Uterus (tissue), 4 donors: ENCODE results near the gene NKAIN2. TPM values are rescaled to one million over a fixed set of nuclear protein-coding genes. Genes with fewer than 3 reads are reported as not detected.
"Not testable (repeated sequence)": the region's sequence is repeated elsewhere in the genome, so short reads cannot be mapped to it uniquely, and the experiment has no call there.

ENCODE experiments used
- DNase-seq, 2 donors: peaks; one replicate each; pipeline ENCODE4 v3.0.0-alpha.2; 2019 to 2020
- H3K27ac ChIP-seq, 2 donors: fragments of 200-600 bp; sonication (generic); 1 replicate in 1 of 2; 2 replicates in 1 of 2; pipeline ENCODE4 v1.5.1; 2016 to 2018
- H3K27me3 ChIP-seq, 2 donors: fragments of 200-600 bp; sonication (generic); one replicate each; pipeline ENCODE4 v1.5.1; 2018 to 2019; ENCODE audit warnings: control low read depth in 1 of 2
- H3K36me3 ChIP-seq, 2 donors: fragments of 200-600 bp; sonication (generic); one replicate each; pipeline ENCODE4 v1.5.1; 2019; ENCODE audit warnings: control low read depth in 1 of 2
- H3K4me1 ChIP-seq, 2 donors: fragments of 200-600 bp; sonication (generic); one replicate each; pipeline ENCODE4 v1.5.1; 2018 to 2019; ENCODE audit warnings: control low read depth in 1 of 2
- H3K4me3 ChIP-seq, 2 donors: fragments of 200-600 bp; sonication (generic); 1 replicate in 1 of 2; 2 replicates in 1 of 2; pipeline ENCODE4 v1.5.1; 2018 to 2019; ENCODE audit warnings: mild to moderate bottlenecking in 1 of 2
- H3K9me3 ChIP-seq, 2 donors: fragments of 200-600 bp; sonication (generic); one replicate each; pipeline ENCODE4 v1.5.1; 2019; ENCODE audit warnings: control low read depth in 1 of 2
- POLR2A ChIP-seq, 2 donors: fragments of 450-650 bp; IDR thresholded peaks; one replicate each; pipeline ENCODE4 v1.6.1; 2016; ENCODE audit warnings: antibody characterized with exemption in 2 of 2, mild to moderate bottlenecking in 1 of 2, moderate library complexity in 1 of 2
- intact Hi-C: fragments of 100-400 bp; cut with DNase I; formaldehyde crosslinking; loops from one replicate; pipeline ENCODE4 v1.15.1; 2023; ENCODE audit warnings: low total_unique reads
- total RNA-seq, 4 donors: library from RNA; depleted of rRNA in 3 of 4; stranded (reverse); fragments of >200 nt in 3 of 4; gene quantifications; one replicate each; pipeline versions ENCODE4 v1.1.0 to v1.2.4, GENCODE V29; 2014 to 2023
- TF ChIP-seq, protein P1 (sequence below), 4 experiments: fragments of 200-600 bp in 2 of 4; fragments of 450-650 bp in 2 of 4; sonication (generic) in 2 of 4; IDR thresholded peaks; one replicate each; pipeline ENCODE4 v1.5.1; 2016 to 2019; ENCODE audit warnings: antibody characterized with exemption in 4 of 4, mild to moderate bottlenecking in 2 of 4, moderate library complexity in 1 of 4
- donor health status: DM: yes; HTN: yes; CAD: no.

The NKAIN2 gene
- total RNA-seq, 4 donors from 2014 or later = 0.59 to 1.1 (median 1.0) TPM; not detected in 1

DNA sequence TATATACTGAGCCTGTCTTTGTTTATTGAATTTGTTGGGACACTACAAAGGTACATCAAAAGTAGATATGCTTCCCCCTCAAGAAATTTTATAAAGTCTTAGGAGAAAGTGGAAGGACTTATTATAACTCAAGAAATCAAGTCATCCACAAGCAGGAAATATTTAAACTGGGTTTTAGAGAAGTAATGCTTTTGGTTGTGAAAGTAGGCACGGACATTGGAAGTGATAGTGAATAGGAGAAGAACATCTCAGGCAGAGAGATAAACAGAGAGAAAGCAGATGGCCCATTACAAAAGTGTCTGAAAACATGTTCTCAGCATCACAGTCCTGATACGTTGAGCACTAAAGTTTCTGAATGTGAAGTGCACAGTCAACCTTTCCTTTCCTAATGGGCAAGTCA, 742.9 kb downstream of the NKAIN2 start:
- no peak overlapping the region for H3K4me3 ChIP-seq
- no peaks in the 10 kb centered on the region for H3K27me3 ChIP-seq
- no peak for DNase-seq
- H3K36me3 ChIP-seq = no peaks in the 10 kb centered on the region
- no peak overlapping the region for H3K27ac ChIP-seq
- intact Hi-C loops = no loop called here
- no peak for TF ChIP-seq POLR2A (IDR thresholded peaks at IDR 0.05)
- TF ChIP-seq, protein P1, sequence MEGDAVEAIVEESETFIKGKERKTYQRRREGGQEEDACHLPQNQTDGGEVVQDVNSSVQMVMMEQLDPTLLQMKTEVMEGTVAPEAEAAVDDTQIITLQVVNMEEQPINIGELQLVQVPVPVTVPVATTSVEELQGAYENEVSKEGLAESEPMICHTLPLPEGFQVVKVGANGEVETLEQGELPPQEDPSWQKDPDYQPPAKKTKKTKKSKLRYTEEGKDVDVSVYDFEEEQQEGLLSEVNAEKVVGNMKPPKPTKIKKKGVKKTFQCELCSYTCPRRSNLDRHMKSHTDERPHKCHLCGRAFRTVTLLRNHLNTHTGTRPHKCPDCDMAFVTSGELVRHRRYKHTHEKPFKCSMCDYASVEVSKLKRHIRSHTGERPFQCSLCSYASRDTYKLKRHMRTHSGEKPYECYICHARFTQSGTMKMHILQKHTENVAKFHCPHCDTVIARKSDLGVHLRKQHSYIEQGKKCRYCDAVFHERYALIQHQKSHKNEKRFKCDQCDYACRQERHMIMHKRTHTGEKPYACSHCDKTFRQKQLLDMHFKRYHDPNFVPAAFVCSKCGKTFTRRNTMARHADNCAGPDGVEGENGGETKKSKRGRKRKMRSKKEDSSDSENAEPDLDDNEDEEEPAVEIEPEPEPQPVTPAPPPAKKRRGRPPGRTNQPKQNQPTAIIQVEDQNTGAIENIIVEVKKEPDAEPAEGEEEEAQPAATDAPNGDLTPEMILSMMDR (IDR thresholded peaks at IDR 0.05) = no peak
- H3K9me3 ChIP-seq = no peaks in the 10 kb centered on the region
- no peaks in the 10 kb centered on the region for H3K4me1 ChIP-seq

DNA sequence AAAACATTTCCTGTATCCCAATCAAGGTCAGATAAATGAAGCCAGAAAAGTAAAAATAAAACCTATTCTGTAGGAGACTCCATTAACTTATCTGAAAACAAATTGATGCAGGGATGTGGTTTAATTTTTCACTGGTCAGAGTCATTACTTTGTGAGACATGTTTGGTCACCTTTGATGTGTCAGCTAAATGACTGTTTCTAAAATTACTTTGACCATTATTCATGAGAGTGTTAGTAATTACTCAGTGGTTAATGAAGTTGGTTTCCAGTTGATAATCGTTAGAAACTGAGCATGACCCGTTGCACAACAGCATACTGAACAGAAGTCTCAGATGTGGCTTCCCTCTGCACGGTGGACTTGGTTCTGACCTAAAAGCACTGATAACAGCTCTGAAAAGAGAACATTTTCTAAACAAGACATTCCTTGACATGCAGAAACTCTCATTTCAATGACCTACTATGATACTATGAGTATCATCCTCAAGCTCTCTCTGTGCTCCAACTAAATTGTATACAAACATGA, 748.1 kb downstream of the NKAIN2 start:
- H3K27ac ChIP-seq = no peak overlapping the region
- H3K27me3 ChIP-seq = no peaks in the 10 kb centered on the region
- H3K4me3 ChIP-seq = no peak overlapping the region
- no peaks in the 10 kb centered on the region for H3K9me3 ChIP-seq
- H3K36me3 ChIP-seq = no peaks in the 10 kb centered on the region
- H3K4me1 ChIP-seq = no peaks in the 10 kb centered on the region
- DNase-seq = no peak
- intact Hi-C loops = no loop called here
- TF ChIP-seq, protein P1 (IDR thresholded peaks at IDR 0.05) = no peak
- TF ChIP-seq POLR2A (IDR thresholded peaks at IDR 0.05) = no peak

- no peak for DNase-seq
- Histone ChIP-seq H3K9me3 (no peaks in the 10 kb centered on the region), H3K4me1 (no peaks in the 10 kb centered on the region), H3K27ac (no peak overlapping the region), H3K36me3 (no peaks in the 10 kb centered on the region), H3K4me3 (no peak overlapping the region), H3K27me3 (no peaks in the 10 kb centered on the region)
- TF ChIP-seq, protein P1 (IDR thresholded peaks at IDR 0.05) = no peak
- TF ChIP-seq POLR2A (IDR thresholded peaks at IDR 0.05) = no peak
- intact Hi-C loops = no loop called here
Measured at GRCh38 chr6:124557873-124558272, 754.2 kb downstream of the NKAIN2 start.

- H3K9me3 ChIP-seq, H3K27me3 ChIP-seq, intact Hi-C loops, H3K4me3 ChIP-seq, H3K36me3 ChIP-seq, H3K27ac ChIP-seq, H3K4me1 ChIP-seq, DNase-seq: not testable (repeated sequence)
Measured at GRCh38 chr6:124560078-124560477, 756.4 kb downstream of the NKAIN2 start.

- TF ChIP-seq POLR2A (IDR thresholded peaks at IDR 0.05) = no peak
- TF ChIP-seq, protein P1 (IDR thresholded peaks at IDR 0.05) = no peak
- Histone ChIP-seq H3K27me3 (no peaks in the 10 kb centered on the region), H3K4me3 (no peak overlapping the region), H3K36me3 (no peaks in the 10 kb centered on the region), H3K27ac (no peak overlapping the region), H3K9me3 (no peaks in the 10 kb centered on the region), H3K4me1 (no peaks in the 10 kb centered on the region)
- intact Hi-C loops = no loop called here
- DNase-seq = no peak
Measured at GRCh38 chr6:124560873-124561567, 757.4 kb downstream of the NKAIN2 start.
